HEK293 (cell line): ENCODE measurements around the gene FAM219B.

Source experiments
- CTCF ChIA-PET: fragments of 350-600 bp; formaldehyde crosslinking; extraction: SDS; loops from one replicate; lab custom pipeline; 2021; ENCODE audit warnings: antibody characterized with exemption; lab: Yijun Ruan, JAX
- POLR2A ChIA-PET: fragments of 300-600 bp; formaldehyde crosslinking; extraction: SDS; loops from one replicate; lab custom pipeline; 2020; ENCODE audit warnings: antibody characterized with exemption, inconsistent platforms; lab: Yijun Ruan, JAX
- H3K27ac ChIP-seq: fragments of 200-500 bp; sonication (Bioruptor generic); 2 replicates; pipeline ENCODE4 v1.5.1; 2014; ENCODE audit warnings: low read depth, low read length, control low read depth, inconsistent platforms; ENCODE audit errors: extremely low read depth
- H3K36me3 ChIP-seq, 2 experiments: fragments of 200-500 bp in 1 of 2; sonication (Bioruptor generic) in 1 of 2; 1 replicate in 1 of 2; 2 replicates in 1 of 2; pipeline ENCODE4 v1.5.1; 2014 to 2017; ENCODE audit warnings: inconsistent platforms in 2 of 2, low read length in 2 of 2; ENCODE audit not compliant: control insufficient read depth in 2 of 2, insufficient read depth in 1 of 2
- H3K4me1 ChIP-seq: fragments of 200-500 bp; sonication (Bioruptor generic); 2 replicates; pipeline ENCODE4 v1.5.1; 2014; ENCODE audit warnings: mild to moderate bottlenecking, low read length, inconsistent platforms; ENCODE audit not compliant: control insufficient read depth, insufficient read depth
- H3K4me3 ChIP-seq: 2 replicates; pipeline ENCODE4 v1.5.1; 2011; ENCODE audit warnings: low read depth, mild to moderate bottlenecking, control low read depth, low read length, moderate library complexity
- H3K9me3 ChIP-seq: fragments of 200-500 bp; sonication (Bioruptor generic); 2 replicates; pipeline ENCODE4 v1.5.1; 2014; ENCODE audit warnings: low read depth, low read length, inconsistent platforms; ENCODE audit not compliant: control insufficient read depth, insufficient read depth
- BCL11B ChIP-seq: fragments of 450-650 bp; formaldehyde crosslinking; IDR thresholded peaks from 2 replicates; pipeline ENCODE4 v1.5.1; 2016; ENCODE audit warnings: low read depth, missing biosample characterization, missing genetic modification characterization
- MZF1 ChIP-seq: fragments of 450-650 bp; formaldehyde crosslinking; IDR thresholded peaks from 2 replicates; pipeline ENCODE4 v1.5.1; 2017; ENCODE audit warnings: missing biosample characterization, missing genetic modification characterization, borderline replicate concordance
- SETDB1 ChIP-seq: IDR thresholded peaks from one replicate; pipeline ENCODE4 v1.6.1; 2017; ENCODE audit warnings: mild to moderate bottlenecking, low read length, moderate library complexity, mixed read lengths; ENCODE audit not compliant: insufficient read length
- SP2 ChIP-seq: fragments of 450-650 bp; formaldehyde crosslinking; IDR thresholded peaks from 2 replicates; pipeline ENCODE4 v1.5.1; 2016; ENCODE audit warnings: missing biosample characterization, missing genetic modification characterization
- SP7 ChIP-seq: fragments of 450-650 bp; formaldehyde crosslinking; IDR thresholded peaks from 2 replicates; pipeline ENCODE4 v1.5.1; 2016; ENCODE audit warnings: missing biosample characterization, missing genetic modification characterization
- TSHZ1 ChIP-seq: fragments of 450-650 bp; formaldehyde crosslinking; IDR thresholded peaks from 2 replicates; pipeline ENCODE4 v1.5.1; 2016; ENCODE audit warnings: missing biosample characterization, missing genetic modification characterization, borderline replicate concordance
- ZNF121 ChIP-seq: fragments of 450-650 bp; formaldehyde crosslinking; IDR thresholded peaks from 2 replicates; pipeline ENCODE4 v1.5.1; 2016; ENCODE audit warnings: missing biosample characterization, missing genetic modification characterization
- ZNF837 ChIP-seq: fragments of 450-650 bp; formaldehyde crosslinking; IDR thresholded peaks from 2 replicates; pipeline ENCODE4 v1.5.1; 2016; ENCODE audit warnings: missing biosample characterization, missing genetic modification characterization
- TF ChIP-seq, protein P1 (sequence below): fragments of 450-650 bp; formaldehyde crosslinking; IDR thresholded peaks from 2 replicates; pipeline ENCODE4 v1.5.1; 2017; ENCODE audit warnings: missing biosample characterization, mild to moderate bottlenecking, missing genetic modification characterization, moderate library complexity
- TF ChIP-seq, protein P2 (sequence below): sonication (generic); formaldehyde crosslinking; IDR thresholded peaks from 2 replicates; pipeline ENCODE4 v1.8.1; 2022; ENCODE audit warnings: mild to moderate bottlenecking, moderate library complexity, missing genetic modification reagents

FAM219B gene

GRCh38 chr15:74870436-74871215 lies 36.0 kb downstream of the FAM219B start:
- Histone ChIP-seq H3K27ac (no peak overlapping the region), H3K4me1 (peaks cover 11% of the 10 kb centered on the region), H3K4me3 (no peak overlapping the region), H3K9me3 (no peaks in the 10 kb centered on the region), H3K36me3 (peaks cover 8 to 30% of the 10 kb centered on the region in 2 experiments; a peak in 2 of 3 replicates)
- ChIA-PET POLR2A (interaction anchor here (0.6 to 4.3 kb wide), 8 partner anchors 11 to 169 kb away, joined by 3 to 20 read pairs (median 6); partner anchors contain the start of genes COX5A, FAM219B and MPI), CTCF (interaction anchor here (0.6 to 3.1 kb wide), 6 partner anchors 21 to 254 kb away, joined by 3 to 20 read pairs (median 3); no protein-coding TSS in a partner anchor)
- no peak for TF ChIP-seq BCL11B (tag by site-specific recombination)
- TF ChIP-seq SP7, result peak; percentile 37; the same call in 1 of the 2 replicates

DNA sequence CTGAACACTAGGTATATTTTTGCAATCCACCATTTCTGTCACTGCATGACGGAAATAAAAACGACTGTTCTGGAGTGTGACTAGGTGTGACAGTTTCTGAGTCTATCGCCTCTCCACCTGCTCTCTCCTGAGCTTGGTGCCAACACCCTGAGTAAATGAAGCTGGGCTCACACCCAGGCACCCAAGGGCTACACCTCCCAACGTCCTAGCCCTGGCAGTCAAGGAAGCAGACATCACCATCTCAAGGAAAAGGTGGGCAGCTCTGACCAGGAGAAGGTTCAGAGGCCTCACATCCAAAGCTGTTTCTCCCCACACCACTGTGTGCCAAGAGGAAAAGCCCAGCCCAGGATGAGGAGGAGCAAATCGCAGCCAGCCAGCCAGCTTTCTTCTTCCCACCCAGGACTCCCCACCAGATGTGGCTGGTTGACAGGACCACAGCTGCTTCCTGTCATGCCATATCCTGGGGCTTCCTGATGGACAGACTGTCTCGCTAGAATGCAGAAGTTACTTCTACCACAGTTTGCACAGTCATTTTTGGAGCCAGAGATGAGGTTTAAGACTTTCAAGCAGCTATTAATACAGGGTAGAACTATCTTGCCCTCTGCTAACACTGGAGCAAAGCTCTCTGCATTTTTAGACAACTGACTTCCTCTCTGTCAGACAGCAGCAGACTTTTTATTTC lies 36.8 kb downstream of the FAM219B start:
- TF ChIP-seq SP2 (tag by site-specific recombination) (peak; percentile 66), TSHZ1 (tag by site-specific recombination) (no peak)
- TF ChIP-seq, all 188 proteins: peak for 1
- H3K4me1 ChIP-seq, result peaks cover 11% of the 10 kb centered on the region
- no peaks in the 10 kb centered on the region for H3K9me3 ChIP-seq
- ChIA-PET POLR2A (interaction anchor here (0.7 to 2.6 kb wide), 7 partner anchors 11 to 68 kb away, joined by 3 to 20 read pairs (median 5); partner anchors contain the start of genes COX5A, FAM219B and MPI), CTCF (interaction anchor here (0.6 to 3.1 kb wide), 5 partner anchors 31 to 236 kb away, joined by 3 to 20 read pairs (median 3); no protein-coding TSS in a partner anchor)
- peaks cover 8 to 30% of the 10 kb centered on the region in 2 experiments; a peak in 2 of 3 replicates for H3K36me3 ChIP-seq
- no peak overlapping the region for H3K4me3 ChIP-seq
- no peak overlapping the region for H3K27ac ChIP-seq

DNA sequence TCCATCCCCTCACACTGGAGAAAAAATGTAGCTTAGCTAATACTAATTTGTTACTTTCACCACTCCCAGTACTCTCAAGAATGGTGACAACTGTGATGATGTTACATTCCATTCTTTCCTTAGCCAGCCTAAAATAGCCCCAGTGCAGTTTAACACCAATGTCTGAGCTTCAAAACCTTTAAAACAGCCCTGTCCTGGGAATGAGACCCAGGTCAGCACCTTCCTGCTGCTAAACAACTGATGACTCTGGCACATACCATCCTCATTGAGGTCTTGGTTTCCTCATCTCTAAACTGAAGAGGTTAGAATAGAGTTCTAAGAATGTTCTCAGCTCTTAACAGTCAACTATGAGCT lies 37.3 kb downstream of the FAM219B start:
- ChIA-PET CTCF (interaction anchor here (0.6 to 3.1 kb wide), 5 partner anchors 10 to 98 kb away, joined by 3 to 20 read pairs (median 3); no protein-coding TSS in a partner anchor), POLR2A (interaction anchor here (0.7 to 2.6 kb wide), 5 partner anchors 10 to 69 kb away, joined by 3 to 20 read pairs (median 6); partner anchors contain the start of genes COX5A, FAM219B and MPI)
- no peak for TF ChIP-seq ZNF837
- TF ChIP-seq MZF1 (tag by site-specific recombination), result peak; percentile 53; the same call in 1 of the 2 replicates
- Histone ChIP-seq H3K36me3 (peaks cover 8 to 30% of the 10 kb centered on the region in 2 experiments; a peak in 2 of 3 replicates), H3K9me3 (no peaks in the 10 kb centered on the region), H3K27ac (no peak overlapping the region), H3K4me1 (peaks cover 11% of the 10 kb centered on the region), H3K4me3 (no peak overlapping the region)

DNA sequence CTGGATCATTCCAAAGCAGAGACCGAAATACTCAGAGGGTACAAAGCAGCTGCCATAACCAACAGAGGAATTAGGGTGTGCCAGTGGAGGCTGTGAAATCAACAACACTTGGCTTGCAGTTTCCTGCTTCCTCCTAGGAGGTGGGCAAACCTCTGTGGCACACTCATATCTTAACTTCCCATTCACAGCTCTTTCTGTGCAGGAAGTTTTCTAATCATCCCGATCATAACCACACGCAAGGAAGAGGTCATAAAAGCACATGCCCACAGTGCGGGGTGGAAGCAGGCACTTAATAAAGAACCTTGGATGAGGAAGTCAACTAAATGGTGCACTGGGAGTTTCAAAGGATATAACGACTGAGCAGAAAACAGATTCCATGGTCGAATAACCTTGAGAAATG lies 38.6 kb downstream of the FAM219B start:
- H3K9me3 ChIP-seq, result no peaks in the 10 kb centered on the region
- peaks cover 8 to 30% of the 10 kb centered on the region in 2 experiments; a peak in 2 of 3 replicates for H3K36me3 ChIP-seq
- no peak overlapping the region for H3K27ac ChIP-seq
- ChIA-PET CTCF (interaction anchor here (1.2 to 1.6 kb wide), 2 partner anchors 34 to 97 kb away, joined by 4 to 5 read pairs; no protein-coding TSS in a partner anchor), POLR2A (interaction anchor here (0.6 to 2.6 kb wide), 2 partner anchors 22 to 618 kb away, joined by 6 to 7 read pairs; partner anchors contain the start of gene MPI)
- no peak overlapping the region for H3K4me3 ChIP-seq
- peaks cover 11% of the 10 kb centered on the region for H3K4me1 ChIP-seq
- TF ChIP-seq, protein P1, sequence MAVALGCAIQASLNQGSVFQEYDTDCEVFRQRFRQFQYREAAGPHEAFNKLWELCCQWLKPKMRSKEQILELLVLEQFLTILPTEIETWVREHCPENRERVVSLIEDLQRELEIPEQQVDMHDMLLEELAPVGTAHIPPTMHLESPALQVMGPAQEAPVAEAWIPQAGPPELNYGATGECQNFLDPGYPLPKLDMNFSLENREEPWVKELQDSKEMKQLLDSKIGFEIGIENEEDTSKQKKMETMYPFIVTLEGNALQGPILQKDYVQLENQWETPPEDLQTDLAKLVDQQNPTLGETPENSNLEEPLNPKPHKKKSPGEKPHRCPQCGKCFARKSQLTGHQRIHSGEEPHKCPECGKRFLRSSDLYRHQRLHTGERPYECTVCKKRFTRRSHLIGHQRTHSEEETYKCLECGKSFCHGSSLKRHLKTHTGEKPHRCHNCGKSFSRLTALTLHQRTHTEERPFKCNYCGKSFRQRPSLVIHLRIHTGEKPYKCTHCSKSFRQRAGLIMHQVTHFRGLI (tag by site-specific recombination), result no peak
- TF ChIP-seq ZNF121 (no peak), SETDB1 (peak; percentile 1)
- TF ChIP-seq, protein P2, sequence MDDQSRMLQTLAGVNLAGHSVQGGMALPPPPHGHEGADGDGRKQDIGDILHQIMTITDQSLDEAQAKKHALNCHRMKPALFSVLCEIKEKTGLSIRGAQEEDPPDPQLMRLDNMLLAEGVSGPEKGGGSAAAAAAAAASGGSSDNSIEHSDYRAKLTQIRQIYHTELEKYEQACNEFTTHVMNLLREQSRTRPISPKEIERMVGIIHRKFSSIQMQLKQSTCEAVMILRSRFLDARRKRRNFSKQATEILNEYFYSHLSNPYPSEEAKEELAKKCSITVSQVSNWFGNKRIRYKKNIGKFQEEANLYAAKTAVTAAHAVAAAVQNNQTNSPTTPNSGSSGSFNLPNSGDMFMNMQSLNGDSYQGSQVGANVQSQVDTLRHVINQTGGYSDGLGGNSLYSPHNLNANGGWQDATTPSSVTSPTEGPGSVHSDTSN (CRISPR knock-in tag), result no peak
